HepG2 (cell line): ENCODE measurements around the gene MEF2B. TPM values are rescaled to one million over a fixed set of nuclear protein-coding genes. Genes with fewer than 3 reads are reported as not detected.

Experiments used
- CCAR2 ChIP-seq: fragments of 200-400 bp; formaldehyde crosslinking; optimal IDR thresholded peaks from 2 replicates; pipeline ENCODE3; 2018; ENCODE audit warnings: low read depth, mild to moderate bottlenecking, low read length, moderate library complexity
- GLI4 ChIP-seq: sonication (generic); formaldehyde crosslinking; IDR thresholded peaks from 2 replicates; pipeline ENCODE4 v1.5.1; 2020; ENCODE audit warnings: missing genetic modification reagents, mild to moderate bottlenecking, moderate library complexity, borderline replicate concordance
- HNF4G ChIP-seq, 2 experiments: sonication (generic) in 1 of 2; formaldehyde crosslinking in 1 of 2; IDR thresholded peaks; 2 replicates each; pipeline versions ENCODE4 v1.4.0 to v1.6.1; 2011 to 2020; ENCODE audit warnings: borderline replicate concordance in 2 of 2, low read depth in 2 of 2, mild to moderate bottlenecking in 2 of 2, low read length in 1 of 2, missing genetic modification reagents in 1 of 2, moderate library complexity in 1 of 2
- ISX ChIP-seq: sonication (generic); formaldehyde crosslinking; conservative IDR thresholded peaks from 2 replicates; pipeline ENCODE4 v1.5.0; 2020; ENCODE audit warnings: missing genetic modification reagents
- LRRFIP1 ChIP-seq: sonication (generic); formaldehyde crosslinking; conservative IDR thresholded peaks from 2 replicates; pipeline ENCODE4 v1.4.0; 2020; ENCODE audit warnings: missing genetic modification reagents
- NBN ChIP-seq: fragments of 450-650 bp; conservative IDR thresholded peaks from 2 replicates; pipeline ENCODE4 v1.6.1; 2017
- PRPF4 ChIP-seq: fragments of 200-400 bp; formaldehyde crosslinking; IDR thresholded peaks from 2 replicates; pipeline ENCODE4 v1.6.1; 2016; ENCODE audit warnings: low read length, low read depth; ENCODE audit not compliant: poor library complexity, severe bottlenecking
- TBX3 ChIP-seq: fragments of 450-650 bp; IDR thresholded peaks from 2 replicates; pipeline ENCODE4 v1.6.1; 2017; ENCODE audit warnings: antibody characterized with exemption, mild to moderate bottlenecking, inconsistent platforms, borderline replicate concordance
- ZFP1 ChIP-seq: IDR thresholded peaks from 2 replicates; pipeline ENCODE4 v1.6.1; 2016
- ZIK1 ChIP-seq: sonication (generic); formaldehyde crosslinking; IDR thresholded peaks from 2 replicates; pipeline ENCODE4 v1.5.0; 2020; ENCODE audit warnings: mild to moderate bottlenecking, low read depth, missing genetic modification reagents, borderline replicate concordance
- ZNF232 ChIP-seq: sonication (generic); formaldehyde crosslinking; IDR thresholded peaks from 2 replicates; pipeline ENCODE4 v1.4.0; 2020; ENCODE audit warnings: missing genetic modification reagents, borderline replicate concordance
- ZNF234 ChIP-seq: sonication (generic); formaldehyde crosslinking; conservative IDR thresholded peaks from 2 replicates; pipeline ENCODE4 v1.5.1; 2020; ENCODE audit warnings: mild to moderate bottlenecking, missing genetic modification reagents
- ZNF367 ChIP-seq: sonication (generic); formaldehyde crosslinking; IDR thresholded peaks from 2 replicates; pipeline ENCODE4 v1.4.0; 2020; ENCODE audit warnings: missing genetic modification reagents, borderline replicate concordance
- ZNF891 ChIP-seq: sonication (generic); formaldehyde crosslinking; IDR thresholded peaks from 2 replicates; pipeline ENCODE4 v1.5.0; 2020; ENCODE audit warnings: mild to moderate bottlenecking, missing genetic modification reagents
- ZSCAN21 ChIP-seq: sonication (generic); formaldehyde crosslinking; IDR thresholded peaks from 2 replicates; pipeline ENCODE4 v1.8.0; 2022; ENCODE audit warnings: mild to moderate bottlenecking, missing genetic modification reagents, moderate library complexity, borderline replicate concordance
- polyA plus RNA-seq, 8 experiments: library from polyadenylated mRNA; depleted of rRNA in 3 of 8; stranded (reverse) in 7 of 8; unstranded in 1 of 8; fragments of >200 nt; fragmentation: Illumina TruSeq in 4 of 8; extraction: Trizol in 4 of 8; gene quantifications; 2 replicates each; pipeline versions ENCODE4 v1.2.1 to v1.2.3, GENCODE V29; 2011 to 2016; ENCODE audit warnings: low read depth in 4 of 8, missing spikeins in 1 of 8, mixed read lengths in 1 of 8; ENCODE audit not compliant: insufficient read depth in 1 of 8
- total RNA-seq, 5 experiments: library from RNA; depleted of rRNA; stranded (reverse); fragments of >200 nt; fragmentation: Illumina TruSeq; extraction: Trizol; gene quantifications; 2 replicates each; pipeline ENCODE4 v1.2.3, GENCODE V29; 2016; ENCODE audit warnings: low read depth in 1 of 5
- TF ChIP-seq, protein P1 (sequence below): sonication (generic); formaldehyde crosslinking; IDR thresholded peaks from 2 replicates; pipeline ENCODE4 v1.4.0; 2020; ENCODE audit warnings: missing genetic modification reagents
- TF ChIP-seq, protein P2 (sequence below): sonication (generic); formaldehyde crosslinking; IDR thresholded peaks from 2 replicates; pipeline ENCODE4 v1.5.1; 2020; ENCODE audit warnings: missing genetic modification reagents, mild to moderate bottlenecking, borderline replicate concordance

MEF2B gene
- total and polyA plus RNA-seq, 2 of the 13 experiments (the other 11 are each of a cell fraction or from before 2014, with no cell fraction given) = 1.2 to 1.7 TPM

DNA sequence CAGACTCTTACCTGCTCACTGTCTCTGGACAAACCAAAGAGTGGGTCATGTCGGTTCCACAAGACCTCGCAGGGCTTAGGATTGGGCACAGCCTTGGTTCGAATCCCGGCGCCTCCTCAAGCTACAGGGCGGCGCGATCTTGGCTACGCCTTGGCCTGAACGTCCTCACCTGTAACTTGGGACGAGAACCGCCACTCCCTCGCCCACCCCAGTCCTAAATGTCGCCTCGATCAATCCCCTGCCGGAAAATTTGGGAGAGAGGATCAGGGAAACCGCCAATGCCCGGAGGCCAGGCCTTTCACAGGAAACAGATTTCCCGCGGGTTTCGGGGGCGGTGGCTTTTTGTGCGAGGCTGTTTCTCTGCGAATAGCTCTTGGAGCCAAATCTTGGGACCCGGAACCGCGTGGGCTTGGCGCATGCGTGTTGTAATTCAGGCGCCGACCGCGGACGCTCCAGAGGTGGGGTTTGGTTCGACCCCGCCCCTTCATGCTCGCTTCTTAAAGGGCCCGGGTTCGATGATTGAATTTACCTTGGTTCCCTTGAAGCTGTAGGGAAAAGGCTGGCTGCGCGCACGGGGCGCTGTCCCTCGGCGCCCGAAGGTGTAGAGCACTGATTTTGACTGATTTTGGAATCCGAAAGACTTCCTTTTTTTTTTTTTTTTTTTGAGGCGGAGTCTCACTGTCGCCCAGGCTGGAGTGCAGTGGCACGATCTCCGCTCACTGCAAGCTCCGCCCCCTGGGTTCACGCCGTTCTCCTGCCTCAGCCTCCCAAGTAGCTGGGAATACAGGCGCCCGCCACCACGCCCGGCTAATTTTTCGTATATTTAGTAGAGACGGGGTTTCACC, 33.2 kb upstream of the MEF2B start, which contains the start of gene NR2C2AP (continued):
- 0 out of 2 replicates have a peak, but pooled peaks have one; percentile 24 for TF ChIP-seq ZSCAN21 (CRISPR knock-in tag)
- TF ChIP-seq, protein P1, sequence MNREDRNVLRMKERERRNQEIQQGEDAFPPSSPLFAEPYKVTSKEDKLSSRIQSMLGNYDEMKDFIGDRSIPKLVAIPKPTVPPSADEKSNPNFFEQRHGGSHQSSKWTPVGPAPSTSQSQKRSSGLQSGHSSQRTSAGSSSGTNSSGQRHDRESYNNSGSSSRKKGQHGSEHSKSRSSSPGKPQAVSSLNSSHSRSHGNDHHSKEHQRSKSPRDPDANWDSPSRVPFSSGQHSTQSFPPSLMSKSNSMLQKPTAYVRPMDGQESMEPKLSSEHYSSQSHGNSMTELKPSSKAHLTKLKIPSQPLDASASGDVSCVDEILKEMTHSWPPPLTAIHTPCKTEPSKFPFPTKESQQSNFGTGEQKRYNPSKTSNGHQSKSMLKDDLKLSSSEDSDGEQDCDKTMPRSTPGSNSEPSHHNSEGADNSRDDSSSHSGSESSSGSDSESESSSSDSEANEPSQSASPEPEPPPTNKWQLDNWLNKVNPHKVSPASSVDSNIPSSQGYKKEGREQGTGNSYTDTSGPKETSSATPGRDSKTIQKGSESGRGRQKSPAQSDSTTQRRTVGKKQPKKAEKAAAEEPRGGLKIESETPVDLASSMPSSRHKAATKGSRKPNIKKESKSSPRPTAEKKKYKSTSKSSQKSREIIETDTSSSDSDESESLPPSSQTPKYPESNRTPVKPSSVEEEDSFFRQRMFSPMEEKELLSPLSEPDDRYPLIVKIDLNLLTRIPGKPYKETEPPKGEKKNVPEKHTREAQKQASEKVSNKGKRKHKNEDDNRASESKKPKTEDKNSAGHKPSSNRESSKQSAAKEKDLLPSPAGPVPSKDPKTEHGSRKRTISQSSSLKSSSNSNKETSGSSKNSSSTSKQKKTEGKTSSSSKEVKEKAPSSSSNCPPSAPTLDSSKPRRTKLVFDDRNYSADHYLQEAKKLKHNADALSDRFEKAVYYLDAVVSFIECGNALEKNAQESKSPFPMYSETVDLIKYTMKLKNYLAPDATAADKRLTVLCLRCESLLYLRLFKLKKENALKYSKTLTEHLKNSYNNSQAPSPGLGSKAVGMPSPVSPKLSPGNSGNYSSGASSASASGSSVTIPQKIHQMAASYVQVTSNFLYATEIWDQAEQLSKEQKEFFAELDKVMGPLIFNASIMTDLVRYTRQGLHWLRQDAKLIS (CRISPR knock-in tag) = no peak
- no peak for TF ChIP-seq PRPF4
- no peak for TF ChIP-seq TBX3
- TF ChIP-seq ZNF234 (CRISPR knock-in tag) = no peak
- no peak for TF ChIP-seq LRRFIP1 (CRISPR knock-in tag)
- TF ChIP-seq ZNF232 (CRISPR knock-in tag) = peak; percentile 19; the same call in 1 of the 2 replicates
- TF ChIP-seq, protein P2, sequence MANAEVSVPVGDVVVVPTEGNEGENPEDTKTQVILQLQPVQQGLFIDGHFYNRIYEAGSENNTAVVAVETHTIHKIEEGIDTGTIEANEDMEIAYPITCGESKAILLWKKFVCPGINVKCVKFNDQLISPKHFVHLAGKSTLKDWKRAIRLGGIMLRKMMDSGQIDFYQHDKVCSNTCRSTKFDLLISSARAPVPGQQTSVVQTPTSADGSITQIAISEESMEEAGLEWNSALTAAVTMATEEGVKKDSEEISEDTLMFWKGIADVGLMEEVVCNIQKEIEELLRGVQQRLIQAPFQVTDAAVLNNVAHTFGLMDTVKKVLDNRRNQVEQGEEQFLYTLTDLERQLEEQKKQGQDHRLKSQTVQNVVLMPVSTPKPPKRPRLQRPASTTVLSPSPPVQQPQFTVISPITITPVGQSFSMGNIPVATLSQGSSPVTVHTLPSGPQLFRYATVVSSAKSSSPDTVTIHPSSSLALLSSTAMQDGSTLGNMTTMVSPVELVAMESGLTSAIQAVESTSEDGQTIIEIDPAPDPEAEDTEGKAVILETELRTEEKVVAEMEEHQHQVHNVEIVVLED (CRISPR knock-in tag) = no peak; the same call in 1 of the 2 replicates
- no peak for TF ChIP-seq ZIK1 (CRISPR knock-in tag)
- TF ChIP-seq CCAR2 = no peak
- no peak; the same call in 1 of the 2 replicates for TF ChIP-seq ZNF891
- no peak for TF ChIP-seq ZFP1 (CRISPR knock-in tag)
- TF ChIP-seq ZNF367 (CRISPR knock-in tag) = no peak
- TF ChIP-seq ISX (CRISPR knock-in tag) = no peak
- no peak for TF ChIP-seq NBN
- no peak for TF ChIP-seq GLI4 (CRISPR knock-in tag)
- TF ChIP-seq HNF4G (IDR thresholded peaks at IDR 0.05; ENCODE audit: borderline replicate concordance, low read depth, low read length) = no peak
- no peak for TF ChIP-seq HNF4G (CRISPR knock-in tag; IDR thresholded peaks at IDR 0.05; ENCODE audit: borderline replicate concordance, low read depth)
